Measurements from ENCODE around the gene SLC6A16.

The SLC6A16 gene

DNA sequence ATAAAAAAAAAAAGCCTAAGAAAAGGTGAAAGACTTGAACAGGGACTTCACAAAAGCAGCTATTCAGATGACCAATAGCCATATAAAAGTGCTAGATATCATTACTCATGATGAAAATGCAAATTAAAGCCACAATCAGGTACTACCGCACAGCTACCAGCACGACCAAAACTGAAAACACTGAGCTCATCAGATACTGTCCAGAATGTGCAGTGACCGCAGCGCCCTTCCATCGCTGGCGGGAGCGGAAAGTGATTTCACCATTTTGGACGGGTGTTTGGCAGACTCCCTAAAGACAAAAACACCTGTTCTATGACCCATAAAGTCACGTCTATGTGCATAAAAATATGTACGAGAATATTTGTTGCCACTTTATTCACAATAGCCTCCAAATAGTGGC lies 60.7 kb downstream of the SLC6A16 start:
- no peak for DNase-seq

DNA sequence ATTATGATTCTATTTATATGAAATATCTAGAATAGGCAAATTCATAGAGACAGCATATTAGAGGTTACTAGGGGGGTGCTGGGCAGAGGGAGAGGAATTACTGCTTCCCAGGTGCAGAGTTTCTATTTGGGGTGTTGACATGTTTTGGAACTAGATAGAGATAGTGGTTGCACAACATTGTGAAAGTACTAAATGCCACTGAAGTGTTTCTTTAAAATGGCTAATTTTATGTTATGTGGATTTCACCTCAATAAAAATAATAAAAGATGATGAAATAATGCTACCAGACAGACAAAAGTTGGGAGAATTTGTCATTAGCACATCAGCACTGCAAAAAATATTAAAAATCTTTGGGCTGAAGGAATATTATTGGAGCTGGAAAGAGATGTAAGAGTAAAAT lies 63.4 kb downstream of the SLC6A16 start:
- no peak for DNase-seq

DNA sequence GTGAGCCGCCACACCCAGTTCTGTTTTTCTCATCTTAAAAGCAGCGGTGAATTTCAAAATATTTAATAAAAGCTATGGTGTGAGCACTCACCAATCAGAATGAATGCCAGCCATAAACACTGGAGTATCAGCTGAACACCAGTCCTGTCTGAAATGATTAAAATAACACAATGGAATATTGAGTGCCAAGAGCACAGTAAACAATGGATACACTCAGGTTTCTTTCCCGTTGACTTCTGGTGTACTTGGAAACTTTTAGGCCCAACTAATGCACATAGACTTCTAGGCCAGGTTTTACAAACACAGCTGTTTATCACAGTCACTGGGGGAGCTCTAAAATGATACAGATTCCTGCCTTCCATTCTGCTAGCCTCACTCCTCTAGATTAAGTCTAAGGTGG lies 68.3 kb downstream of the SLC6A16 start:
- no peak for DNase-seq

DNA sequence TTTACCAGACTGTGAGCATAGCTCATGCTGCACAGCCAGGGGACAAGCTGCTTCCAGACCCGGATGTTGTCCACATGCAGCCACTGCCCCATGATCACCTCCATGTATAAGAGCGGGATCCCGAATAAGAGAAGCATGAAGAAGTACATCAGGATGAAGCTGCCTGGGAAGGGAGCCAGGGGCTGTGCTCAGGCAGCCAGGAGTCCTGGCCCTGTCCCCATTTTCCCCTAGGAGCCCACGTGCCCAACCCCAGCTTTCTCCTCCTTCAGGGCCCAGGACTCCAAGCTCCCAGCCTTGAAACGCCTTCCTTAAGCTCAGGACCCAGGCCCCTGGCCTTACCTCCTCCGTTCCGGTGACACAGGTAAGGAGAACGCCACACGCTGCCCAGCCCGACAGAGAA lies 69.3 kb downstream of the SLC6A16 start:
- no peak for DNase-seq

DNA sequence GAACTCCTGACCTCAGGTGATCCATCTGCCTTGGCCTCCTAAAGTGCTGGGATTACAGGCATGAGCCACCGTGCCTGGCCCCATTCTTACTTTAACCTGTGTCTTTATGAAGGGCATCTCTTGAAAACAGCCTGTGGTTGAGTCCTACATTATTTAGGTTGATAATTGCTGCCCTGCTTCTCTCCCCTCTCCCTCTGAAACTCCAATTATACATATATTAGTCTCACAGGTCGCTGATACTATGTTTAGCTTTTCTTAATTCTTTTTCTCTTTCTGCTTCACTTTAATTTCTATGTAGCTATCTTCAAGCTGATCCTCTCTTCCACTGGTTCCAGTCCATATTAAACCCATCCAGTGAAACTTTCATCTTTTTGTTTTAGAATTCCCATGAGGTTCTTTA lies 75.1 kb downstream of the SLC6A16 start:
- no peak for DNase-seq

DNA sequence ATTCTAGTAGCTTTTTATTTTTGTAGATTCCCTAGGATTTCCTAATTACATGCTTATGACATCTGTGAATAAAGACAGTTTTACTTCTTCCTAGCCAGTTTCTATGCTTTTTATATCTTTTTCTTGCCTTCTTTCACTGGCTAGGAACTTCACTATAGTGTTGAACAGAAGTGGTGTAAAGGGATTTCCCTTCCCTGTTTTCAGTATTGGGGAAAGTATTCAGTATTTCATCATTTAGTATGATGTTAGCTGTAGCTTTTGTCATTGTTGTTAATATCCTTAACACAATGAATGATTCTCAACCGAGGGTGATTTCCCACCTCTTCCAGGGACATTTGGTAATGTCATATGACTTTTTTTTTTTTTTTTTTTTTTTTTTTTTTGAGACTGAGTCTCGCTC lies 77.3 kb downstream of the SLC6A16 start:
- no peak for DNase-seq

DNA sequence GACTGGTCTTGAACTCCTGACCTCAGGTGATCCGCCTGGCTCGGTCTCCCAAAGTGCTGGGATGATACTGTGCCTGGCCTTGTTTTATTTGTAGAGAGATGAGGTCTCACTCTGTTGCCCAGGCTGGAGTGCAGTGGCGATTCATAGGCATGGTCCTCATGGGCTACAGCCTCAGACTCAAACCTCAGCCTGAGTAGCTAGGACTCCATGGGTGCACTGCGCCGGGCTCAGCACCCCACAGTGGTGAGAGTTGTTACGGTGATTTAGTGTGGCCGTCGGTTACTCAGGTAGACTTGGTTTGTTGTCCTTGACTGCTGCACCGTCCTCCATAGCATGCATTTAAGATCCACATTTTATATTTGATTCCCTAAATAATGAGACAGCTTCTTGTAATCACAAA lies 80.7 kb downstream of the SLC6A16 start:
- DNase-seq = no peak

DNA sequence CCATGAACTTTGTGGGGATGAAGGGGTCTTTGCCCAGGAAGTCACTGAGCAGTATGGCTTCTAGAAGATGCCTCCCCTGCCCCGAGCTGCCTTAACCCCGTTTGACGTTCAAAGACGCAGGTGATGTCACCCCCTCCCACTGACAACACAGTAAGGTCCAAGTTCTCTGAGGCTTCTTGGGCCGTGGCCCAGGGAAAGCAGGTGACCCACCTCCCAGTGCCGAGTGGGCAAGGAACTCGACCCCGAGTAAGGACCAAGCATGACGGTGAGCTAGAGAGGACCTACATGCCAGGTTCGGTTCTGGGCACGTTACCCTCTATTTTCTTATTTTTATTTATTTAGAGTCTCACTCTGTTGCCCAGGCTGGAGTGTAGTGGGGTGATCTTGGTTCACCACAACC lies 81.3 kb downstream of the SLC6A16 start:
- DNase-seq = no peak

DNA sequence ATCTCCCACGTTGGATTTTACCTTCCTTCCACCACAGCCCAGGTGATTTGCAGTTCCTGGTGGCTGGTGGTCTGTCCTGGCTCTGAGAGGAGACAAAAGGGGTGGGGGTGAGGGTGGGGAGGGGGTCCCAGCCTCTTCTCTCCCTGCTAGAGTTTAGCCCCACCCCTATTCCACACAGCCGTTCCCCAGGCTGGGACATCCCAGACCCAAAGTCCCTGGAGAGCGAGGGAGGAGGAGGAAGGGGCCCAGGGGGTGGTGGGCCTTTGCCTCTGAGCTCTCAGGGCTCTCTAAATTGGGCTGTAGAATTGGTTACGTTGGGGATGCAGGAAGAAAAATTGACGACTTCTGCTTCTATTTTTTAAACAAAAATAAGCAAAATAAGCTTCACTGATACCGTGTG lies 81.9 kb downstream of the SLC6A16 start:
- no peak for DNase-seq

DNA sequence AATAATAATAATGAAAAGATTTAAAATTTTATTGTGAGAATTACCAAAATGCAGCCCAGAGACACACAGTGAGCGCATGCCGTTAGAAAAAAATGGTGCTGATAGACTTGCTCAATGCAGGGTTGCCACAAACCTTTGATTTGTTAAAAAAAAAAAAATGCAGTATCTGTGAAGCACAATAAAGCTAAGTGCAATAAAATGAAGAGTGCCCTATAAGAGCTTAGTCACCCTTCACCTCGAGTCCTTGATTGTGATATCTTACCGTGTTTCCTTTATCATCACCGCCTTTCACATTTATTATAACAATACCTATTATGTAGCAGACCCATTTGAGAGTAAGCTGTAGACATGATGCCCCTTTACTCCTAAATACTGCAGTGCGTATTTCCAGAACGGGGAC lies 83.2 kb downstream of the SLC6A16 start:
- DNase-seq = no peak
